Gastroesophageal sphincter (tissue), 3 donors: ENCODE measurements around the gene FAM181B.

Experiments
- CTCF ChIP-seq, 4 experiments: fragments of 200-600 bp in 2 of 4; fragments of 450-650 bp in 2 of 4; sonication (generic) in 1 of 4; IDR thresholded peaks; one replicate each; pipeline ENCODE4 v1.5.1; 2017 to 2019; ENCODE audit warnings: antibody characterized with exemption in 4 of 4, mild to moderate bottlenecking in 2 of 4, moderate library complexity in 2 of 4
- EP300 ChIP-seq: sonication (generic); formaldehyde crosslinking; IDR thresholded peaks from one replicate; pipeline ENCODE4 v1.6.1; 2017; ENCODE audit warnings: antibody characterized with exemption, mild to moderate bottlenecking
- POLR2A ChIP-seq, 2 donors: fragments of 450-650 bp; IDR thresholded peaks; one replicate each; pipeline ENCODE4 v1.6.1; 2017; ENCODE audit warnings: antibody characterized with exemption in 2 of 2, mild to moderate bottlenecking in 2 of 2, moderate library complexity in 1 of 2

- TF ChIP-seq CTCF (IDR thresholded peaks at IDR 0.05) (no peak), EP300 (no peak), POLR2A (IDR thresholded peaks at IDR 0.05) (no peak)
These were observed 2.9 kb downstream of the FAM181B start for GRCh38 chr11:82730754-82731153.
